Left hindlimb (tissue), 1 donor: Measurements from ENCODE around the gene TBATA.
A peak's percentile ranks its signal among the peaks of the same experiment; 100 is the strongest.

Experiments used
- DNase-seq: peaks from one replicate; pipeline ENCODE4 v3.0.0-alpha.2; 2018

TBATA gene

DNA sequence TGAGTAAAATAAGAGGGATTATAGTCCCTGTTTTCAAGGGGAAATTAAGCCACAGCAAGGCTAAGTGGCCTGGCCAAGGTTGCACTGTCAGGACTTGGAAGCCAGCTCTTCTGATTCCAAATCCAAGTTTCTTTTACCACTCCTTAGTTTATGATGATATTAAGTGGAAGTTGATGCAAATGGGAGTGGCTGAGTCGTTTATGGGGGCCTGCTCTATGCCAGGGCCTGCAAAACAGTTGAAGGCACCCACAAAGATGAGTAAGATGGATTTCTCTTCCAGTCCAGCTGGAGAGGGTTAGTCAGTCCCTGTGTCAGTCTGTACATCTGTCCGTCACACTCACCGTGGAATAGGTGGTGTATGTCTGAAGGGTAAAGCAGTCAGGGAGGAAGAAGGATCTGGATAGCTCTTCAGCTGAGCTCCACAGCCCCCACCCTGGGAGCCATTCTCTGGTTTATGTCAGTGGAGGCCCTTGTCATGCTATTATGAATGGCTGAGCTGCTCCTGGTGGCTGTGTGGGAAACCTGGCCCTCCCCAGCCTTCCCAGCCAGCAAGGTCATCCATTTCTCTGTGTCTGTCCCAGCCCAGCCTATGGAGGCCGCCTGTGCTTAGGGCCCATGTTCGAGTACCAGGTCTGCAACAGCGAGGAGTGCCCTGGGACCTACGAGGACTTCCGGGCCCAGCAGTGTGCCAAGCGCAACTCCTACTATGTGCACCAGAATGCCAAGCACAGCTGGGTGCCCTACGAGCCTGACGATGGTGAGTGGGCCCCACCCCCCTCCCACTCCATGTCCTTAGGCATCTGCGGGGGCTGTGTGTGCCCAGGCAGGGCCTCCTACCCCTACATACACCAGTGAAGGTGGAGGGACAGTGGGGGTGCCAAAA lies 44.5 kb downstream of the TBATA start:
- no peak for DNase-seq

DNA sequence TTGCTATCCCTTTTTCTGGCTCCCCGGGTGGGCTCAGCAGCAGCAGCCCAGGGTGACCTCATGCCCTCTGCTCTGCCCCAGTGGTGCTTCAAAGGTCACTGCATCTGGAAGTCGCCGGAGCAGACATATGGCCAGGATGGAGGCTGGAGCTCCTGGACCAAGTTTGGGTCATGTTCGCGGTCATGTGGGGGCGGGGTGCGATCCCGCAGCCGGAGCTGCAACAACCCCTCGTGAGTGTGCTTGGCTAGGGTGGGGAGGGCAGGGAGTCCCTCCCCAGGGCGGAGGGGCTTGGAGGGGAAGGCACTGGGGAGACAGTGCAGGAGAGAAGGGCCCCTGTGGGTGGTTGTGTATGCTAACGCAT lies 46.4 kb downstream of the TBATA start:
- DNase-seq, result no peak

DNA sequence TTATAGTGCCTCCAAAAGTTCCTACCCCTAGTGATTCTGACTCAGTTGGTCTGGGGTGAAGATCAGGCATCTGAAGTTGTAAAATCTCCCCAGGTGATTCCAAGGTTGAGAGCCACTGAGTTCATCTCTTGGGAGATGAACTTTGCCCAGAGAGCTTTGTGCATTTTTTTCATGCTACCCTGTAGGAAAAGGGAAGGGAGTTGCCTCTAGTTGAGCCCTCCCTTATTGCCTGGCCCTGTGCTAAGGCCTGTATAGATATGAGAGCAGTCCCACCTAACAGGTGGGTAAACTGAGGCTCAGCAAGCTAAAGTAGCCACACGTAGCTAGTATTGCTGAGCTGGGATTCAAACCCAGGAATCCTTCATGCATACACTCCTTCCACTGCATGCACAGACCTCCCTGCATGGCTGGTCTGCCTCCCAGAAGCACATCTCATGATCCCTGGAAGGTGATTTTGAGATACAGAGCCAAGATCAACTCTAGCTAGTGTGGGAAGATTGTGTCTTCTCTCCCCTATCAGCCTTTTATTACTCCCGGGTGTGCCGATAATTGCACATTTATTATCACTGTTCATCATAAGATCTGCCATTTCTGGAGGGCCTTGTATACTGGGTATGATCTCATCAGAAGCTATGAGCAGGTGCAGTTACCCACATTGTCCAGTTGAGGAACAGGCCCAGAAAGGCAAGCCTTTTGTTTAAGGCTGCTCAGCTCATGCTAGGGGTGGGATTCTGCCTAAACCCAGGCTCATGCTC lies 47.0 kb downstream of the TBATA start:
- no peak for DNase-seq

DNA sequence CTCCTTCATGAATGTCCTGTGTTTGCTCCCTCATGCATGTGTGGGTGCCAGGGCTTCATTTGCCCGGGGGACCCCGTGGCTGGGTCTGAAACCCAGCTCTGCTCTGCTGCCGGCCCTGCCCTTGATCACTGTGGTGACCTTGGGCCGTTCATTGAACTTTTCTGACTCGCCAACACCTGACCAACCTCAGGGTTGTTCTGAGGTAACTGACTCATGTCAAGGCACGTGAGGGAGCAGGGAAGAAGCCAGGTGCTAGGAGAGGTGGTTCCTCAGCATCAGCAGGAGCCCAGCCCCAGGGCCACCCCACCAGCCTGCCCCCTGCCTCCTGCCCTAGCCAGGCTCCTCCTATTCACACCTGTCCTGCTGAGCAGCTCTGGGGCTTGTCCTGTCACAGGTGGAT lies 47.9 kb downstream of the TBATA start:
- DNase-seq, result no peak

DNA sequence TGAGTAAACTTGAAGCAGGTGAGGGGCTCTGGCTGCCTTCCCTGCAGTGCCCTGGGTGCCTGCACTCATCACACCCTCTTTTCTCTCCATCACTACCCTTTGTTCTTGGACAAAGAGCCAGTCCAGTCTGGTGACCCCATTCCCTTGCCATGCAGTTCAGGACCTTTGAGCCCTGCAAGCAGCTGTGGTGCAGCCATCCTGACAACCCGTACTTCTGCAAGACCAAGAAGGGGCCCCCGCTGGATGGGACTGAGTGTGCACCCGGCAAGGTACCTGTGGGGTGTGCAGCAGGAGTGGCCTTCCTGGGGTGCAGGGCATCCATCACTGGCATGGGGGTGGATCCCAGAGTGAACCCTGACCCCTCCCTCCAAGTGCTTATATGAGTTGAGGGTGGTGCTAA lies 48.7 kb downstream of the TBATA start:
- DNase-seq, result no peak

DNA sequence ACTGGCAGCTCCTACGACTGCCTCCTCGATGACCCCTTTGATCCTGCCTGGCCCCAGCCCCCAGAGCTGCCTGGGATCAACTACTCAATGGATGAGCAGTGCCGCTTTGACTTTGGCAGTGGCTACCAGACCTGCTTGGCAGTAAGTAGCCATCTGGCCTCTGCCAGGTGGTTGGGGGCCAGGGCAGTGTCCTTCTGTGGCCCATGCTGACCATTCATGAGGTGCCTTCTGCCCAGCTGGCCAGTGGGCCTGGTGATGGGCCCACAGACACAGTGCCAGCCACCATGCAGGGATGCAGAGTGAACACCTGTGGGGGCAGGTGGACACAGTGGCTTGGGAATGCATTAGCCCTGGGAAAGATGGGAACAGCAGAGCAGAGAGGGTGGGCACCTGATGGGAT lies 50.0 kb downstream of the TBATA start:
- DNase-seq, result no peak

DNA sequence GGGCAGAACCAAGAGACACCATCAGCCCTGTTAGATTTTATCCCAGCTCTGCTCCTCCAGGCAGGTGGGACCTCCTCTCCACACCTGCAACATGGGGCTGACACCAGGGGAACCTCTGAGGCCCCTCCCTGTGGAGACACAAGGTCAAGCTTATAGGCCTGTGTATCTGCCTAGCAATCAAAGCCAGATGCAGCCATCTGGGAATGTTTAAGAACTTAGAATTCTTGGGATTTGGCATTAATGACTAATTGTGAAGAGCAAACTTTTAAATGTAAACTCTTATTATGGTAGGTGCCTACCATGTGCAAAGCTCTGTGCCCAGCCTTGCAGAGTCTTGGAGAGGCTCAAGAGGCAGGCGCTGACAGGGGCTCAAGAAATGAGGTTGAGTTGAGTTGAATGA lies 52.1 kb downstream of the TBATA start:
- DNase-seq, result no peak

DNA sequence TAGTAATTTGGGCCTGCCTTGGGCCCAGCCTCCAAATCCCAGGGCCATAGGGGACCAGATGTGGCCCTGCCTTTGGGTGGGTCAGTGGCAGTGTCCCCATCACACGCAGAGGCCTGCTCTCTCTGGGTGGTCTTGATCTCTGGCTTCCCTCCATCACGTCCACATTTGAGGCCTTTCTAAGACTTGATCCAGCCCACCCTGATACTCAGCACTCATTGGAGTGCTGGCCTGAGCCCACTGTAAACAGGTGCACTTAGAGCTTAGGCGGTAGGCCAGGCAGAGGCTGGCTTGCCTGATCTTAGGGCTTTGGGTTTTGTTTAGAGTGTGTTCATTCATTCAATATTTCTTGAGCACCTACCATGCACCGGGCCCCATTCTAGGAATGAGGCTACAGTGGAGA lies 52.6 kb downstream of the TBATA start:
- DNase-seq, result no peak

DNA sequence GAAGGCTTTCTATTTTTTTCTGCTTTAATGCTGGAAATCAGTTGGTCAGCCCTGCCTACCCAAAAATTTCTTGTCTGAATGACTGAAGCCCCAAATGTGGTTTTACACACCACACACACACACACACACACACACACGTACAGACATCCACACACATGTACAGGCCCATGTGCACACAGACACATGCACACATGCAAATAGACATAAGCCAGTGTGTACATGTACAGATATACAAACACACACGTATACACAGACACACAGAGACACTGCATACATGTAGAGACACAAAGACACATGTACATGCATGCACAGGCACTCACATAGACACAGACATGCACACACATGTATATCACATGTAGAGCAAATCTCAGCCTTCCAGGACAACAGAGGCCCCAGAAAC lies 54.2 kb downstream of the TBATA start:
- no peak for DNase-seq

DNA sequence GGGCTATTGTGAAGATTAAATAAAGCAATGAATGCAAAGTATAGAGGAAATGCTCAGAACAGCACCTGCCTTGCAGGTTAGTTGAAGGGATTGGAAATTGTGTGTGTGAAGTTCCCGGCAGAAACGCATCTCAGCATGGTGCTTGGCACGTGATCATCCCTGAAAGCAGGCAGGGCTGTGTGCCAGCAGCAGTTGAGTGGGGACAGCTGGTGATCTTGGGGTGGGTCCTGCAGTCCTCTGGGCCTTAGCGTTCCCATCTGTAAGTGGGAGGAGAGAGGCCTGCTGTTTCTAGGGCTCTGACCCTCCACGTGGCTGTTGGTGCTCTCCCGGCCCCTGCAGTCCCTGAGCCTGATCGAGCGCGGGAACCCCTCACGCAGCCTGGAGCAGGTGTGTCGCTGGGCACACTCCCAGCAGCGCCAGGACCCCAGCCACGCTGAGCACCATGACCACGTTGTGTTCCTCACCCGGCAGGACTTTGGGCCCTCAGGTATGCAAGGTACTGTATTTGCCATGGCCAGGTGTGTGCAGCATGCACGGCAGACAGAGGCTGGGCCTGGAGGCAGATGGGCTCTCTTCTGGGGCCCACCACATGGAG lies 55.3 kb downstream of the TBATA start:
- DNase-seq, result peak; percentile 57

DNA sequence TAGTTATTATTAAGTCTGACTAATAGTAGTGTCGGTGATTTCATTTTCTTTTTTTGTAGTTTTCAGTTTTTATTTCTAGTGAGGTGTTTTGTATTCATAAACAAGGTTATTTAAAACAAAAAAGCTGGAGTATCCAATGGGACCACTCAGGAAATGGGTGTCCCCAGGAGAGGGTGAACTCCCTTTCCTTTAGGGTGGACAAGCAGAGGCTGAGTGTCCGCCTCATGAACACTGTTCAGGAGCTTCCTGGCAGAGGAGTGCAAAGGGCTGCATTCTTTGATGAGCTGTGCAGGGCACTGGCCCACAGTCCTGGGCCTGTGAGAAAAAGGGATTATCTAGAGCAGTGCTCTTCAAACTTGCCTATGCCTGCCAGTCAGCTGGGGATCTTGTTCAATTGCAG lies 56.8 kb downstream of the TBATA start:
- no peak for DNase-seq

DNA sequence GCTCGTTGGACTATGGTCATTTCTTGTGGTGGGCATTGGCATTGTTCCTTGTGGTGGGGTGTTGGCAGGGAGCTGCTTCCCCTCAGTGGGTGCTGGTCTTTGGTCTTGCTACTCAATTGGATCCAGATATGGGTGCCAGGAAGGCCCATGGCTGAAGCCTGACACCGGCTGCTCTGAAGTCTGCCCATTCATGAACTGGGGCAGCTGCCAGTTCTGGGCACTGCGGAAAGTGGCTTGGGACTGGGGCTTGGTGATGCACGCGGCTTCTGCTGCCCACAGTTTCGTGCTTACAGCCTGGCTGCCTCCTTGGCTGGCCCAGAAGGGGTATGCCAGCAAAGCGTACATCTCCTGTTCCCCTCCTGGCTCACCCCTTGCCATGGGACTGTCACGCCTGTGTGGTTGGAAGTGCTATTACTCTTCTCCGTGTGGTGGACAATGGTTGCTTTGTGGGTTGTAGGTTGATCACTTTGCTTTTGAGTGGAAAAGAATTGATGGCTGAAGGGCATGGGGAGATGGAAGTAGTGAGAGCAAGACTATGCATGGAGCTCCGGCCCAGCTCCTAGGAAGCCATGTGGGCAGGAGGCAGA lies 58.2 kb downstream of the TBATA start:
- DNase-seq, result no peak

DNA sequence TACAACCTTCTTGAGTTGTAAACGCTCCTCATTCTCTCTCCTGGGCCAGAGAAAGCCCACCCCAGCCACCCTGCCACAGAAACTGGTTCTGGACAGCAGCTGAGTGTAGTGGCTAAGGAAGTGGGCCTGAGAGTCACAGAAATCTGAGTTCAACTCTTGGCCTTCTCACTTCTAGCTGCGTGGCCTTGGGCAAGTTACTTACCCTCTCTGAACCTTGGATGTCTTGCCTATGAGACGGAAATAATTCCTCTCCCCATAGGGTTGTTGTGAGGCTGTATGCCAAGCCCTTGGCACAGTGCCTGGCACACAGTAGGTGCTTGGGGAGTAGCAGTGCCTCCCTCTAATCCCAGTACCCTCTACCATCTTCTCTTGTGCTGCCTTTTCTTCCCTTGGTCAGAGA lies 61.4 kb downstream of the TBATA start:
- DNase-seq, result no peak

DNA sequence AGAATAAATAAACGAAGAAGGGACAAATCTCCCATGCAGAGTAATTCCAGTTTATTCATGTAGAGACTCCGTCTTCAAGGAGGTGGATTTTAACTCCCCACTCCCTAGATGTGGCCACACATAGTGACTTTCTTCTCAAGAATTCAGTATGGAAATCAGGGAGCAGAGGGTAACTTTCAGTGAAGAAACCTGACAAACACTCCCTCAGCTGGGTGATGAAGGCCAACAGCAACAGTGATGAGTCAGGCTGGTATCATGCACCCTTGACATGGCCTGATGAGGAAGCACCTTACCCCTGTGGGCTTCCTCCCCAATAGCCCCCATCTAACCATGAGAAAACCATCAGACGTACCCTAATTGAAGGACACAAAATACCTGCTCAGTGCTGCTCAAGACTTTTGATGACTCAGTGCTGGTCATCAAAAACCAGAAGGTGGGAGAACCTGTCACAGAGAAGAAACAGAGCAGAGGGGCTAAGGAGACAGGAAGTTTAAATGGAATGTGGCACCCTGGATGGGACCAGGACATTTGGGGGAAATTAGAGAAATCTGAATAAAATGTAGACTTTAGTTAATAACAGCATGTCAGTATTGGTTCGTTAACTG lies 62.3 kb downstream of the TBATA start:
- DNase-seq, result no peak
